T-helper 2 cell treated with Interferon-gamma antibody and Interleukin-4, amounts not matched to agents 100 ng/mL and 5 ng/mL, for 36 hours (primary cell): Measurements from ENCODE around the gene SPNS2. TPM values are rescaled to one million over a fixed set of nuclear protein-coding genes. Genes with fewer than 3 reads are reported as not detected.

Source experiments
- intact Hi-C: fragments of 100-400 bp; cut with micrococcal nuclease; formaldehyde crosslinking; loops from one replicate; pipeline ENCODE4 v1.15.1; 2023
- total RNA-seq: library from RNA; stranded (reverse); gene quantifications from 2 replicates; pipeline ENCODE4 v1.2.3, GENCODE V29; 2022

Gene SPNS2
- total RNA-seq, 1 donor from 2014 or later, result 0.36 TPM

DNA sequence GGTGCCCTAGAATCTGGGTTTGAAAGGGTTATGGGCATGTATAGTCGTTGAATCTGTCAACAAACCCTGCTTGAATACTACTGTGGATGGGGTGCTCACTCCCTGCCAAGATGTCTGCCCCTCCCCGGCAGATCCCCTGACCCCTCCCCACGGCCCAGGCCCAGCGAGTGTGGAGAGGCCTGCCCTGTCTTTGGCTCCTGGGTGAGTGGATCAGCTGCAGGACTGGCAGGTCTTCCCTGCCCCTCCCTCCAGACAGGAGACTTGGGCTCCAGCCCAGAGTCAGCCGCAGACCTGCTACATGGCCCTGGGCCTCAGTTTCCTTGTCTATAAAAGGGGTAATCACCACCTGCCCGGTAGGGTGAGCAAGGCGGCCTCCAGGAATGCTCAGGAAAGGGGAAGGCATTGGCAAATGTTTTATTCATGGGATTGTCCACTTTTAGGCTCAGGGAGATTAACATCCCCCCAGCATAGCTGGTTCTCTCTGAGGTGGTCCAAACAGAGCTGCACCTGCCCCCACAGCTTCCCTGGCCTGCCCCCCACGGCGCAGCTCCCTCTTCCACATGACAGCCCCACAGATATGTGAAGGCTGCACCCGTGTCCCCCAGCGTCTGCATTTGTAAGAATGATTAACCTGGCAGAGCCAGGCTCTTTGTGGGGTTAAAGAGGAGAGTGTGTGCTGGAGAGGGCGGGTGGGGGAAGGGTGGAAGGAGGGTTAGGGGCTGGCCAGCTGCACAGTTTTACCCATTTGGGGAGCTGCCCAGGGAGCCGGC lies 18.5 kb upstream of the SPNS2 start:
- intact Hi-C loops, result no loop called here

DNA sequence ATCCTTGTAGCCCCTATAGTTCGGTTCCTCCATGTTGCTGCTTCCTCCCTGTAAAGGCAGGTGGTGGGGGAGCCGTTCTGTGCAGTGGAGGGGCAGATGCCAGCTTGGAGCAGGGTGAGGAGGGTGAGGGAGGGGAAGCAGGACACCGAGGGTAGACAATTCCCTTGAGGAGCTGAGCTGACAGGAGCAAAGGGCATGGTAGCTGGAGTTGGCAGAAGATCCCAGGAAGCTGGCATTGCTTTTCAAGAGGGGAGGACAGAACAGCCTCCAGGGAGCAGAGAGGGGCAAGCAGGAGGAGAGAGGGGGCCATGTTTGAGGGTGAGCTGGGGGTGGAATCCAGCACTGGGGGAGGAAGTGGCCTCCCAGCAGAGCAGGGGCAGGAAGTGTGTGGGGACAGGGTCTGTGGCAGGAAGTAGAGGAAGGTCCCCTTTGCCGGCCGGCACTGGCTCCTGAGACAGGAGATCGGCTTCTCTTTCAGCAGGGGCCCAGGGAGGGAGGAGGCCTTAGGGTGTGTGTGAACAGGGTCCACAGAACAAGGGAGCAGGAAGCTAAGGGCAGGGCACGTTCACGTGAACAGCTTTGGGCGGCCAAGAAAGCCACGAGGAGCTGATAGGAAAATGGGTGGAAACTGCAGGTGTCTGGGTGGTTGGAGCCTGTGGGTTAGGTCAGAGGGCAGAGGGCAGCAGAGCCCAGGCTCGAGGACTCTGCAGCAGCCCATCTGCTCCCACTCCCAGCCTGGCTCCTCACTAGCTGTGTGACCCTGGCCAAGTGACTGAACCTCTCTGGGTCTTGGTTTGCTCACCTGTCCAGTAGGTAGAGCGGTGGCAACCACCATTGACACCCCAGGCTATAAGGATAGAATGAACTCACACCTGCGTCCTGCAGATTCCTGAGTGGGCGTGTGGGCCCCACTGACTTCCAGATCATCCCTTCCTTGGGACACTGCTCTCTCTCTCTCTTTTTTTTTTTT lies 17.5 kb upstream of the SPNS2 start:
- intact Hi-C loops, result no loop called here

- intact Hi-C loops, result no loop called here
Observed at GRCh38 chr17:4482338-4483011, 16.2 kb upstream of the SPNS2 start.

GRCh38 chr17:4483012-4483840 lies 15.5 kb upstream of the SPNS2 start:
- intact Hi-C loops, result no loop called here

GRCh38 chr17:4485676-4486646 lies 12.7 kb upstream of the SPNS2 start:
- intact Hi-C loops, result no loop called here

GRCh38 chr17:4487296-4487695 lies 11.4 kb upstream of the SPNS2 start:
- intact Hi-C loops, result no loop called here

DNA sequence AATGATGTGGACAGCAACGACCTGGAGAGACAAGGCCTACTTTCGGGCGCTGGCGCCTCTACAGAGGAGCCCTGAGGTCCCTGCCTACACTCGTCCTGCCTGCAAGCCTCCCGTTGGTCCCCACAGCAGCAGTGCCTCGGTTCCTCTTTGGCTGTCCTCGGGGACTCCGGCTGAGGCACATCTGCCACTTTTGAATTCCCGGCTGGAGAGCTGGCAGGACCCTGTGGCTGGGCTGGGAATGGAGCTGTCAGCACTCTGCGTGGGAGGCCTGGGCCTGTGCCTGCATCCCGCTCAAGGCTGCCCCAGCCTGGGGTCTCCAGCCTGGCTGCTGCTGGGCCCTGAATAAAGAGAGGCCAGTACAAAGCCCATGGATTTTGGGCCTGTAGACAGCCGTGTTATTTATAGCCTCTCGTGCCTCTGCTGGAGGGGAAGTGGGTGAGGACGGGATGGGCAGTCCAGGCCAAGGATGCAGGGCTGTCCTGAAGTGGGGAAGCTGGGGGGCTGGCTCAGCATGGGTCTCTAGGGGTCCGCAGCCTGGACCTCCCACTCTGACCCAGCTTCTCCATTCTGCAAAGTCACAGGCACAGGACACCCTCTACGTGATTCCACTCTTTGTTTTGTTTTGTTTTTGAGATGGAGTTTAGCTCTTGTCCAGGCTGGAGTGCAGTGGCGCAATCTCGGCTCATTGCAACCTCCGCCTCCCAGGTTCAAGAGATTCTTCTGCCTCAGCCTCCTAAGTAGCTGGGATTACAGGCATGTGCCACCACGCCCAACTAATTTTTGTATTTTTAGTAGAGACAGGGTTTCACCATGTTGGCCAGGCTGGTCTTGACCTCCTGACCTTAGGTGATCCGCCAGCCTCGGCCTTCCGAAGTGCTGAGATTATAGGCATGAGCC lies 10.6 kb upstream of the SPNS2 start:
- intact Hi-C loops, result no loop called here

DNA sequence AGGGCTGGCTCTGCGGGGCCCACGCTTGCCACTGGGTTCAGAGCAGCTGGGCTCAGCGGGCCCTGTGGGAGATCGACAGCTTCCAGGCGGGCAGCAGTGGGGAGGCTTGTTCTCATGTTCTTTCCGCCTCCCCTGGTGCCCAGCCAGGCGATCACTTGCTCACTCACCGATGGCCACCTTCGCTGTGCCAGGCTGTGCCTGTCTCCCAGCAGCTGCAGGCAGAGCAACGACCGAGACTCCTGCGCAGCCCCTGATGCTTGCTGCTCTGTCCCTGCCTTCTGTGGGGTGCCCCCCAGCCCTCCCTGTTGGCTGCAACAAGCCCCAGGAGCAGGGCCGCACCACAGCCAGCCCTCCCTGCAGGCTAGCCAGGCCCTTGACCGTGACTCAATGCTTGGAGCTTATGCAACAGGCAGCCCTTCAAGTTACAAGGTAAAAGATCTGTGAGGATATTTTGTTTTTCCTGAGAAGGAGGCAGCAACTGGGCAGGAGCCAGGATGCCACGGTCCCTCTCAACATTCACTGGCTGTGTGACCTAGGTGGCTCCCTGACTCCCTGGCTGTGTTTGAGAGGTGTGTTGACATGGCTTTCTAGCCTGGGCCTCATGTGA lies 9.6 kb upstream of the SPNS2 start:
- intact Hi-C loops, result no loop called here

GRCh38 chr17:4490109-4490591 lies 8.5 kb upstream of the SPNS2 start:
- intact Hi-C loops, result no loop called here

DNA sequence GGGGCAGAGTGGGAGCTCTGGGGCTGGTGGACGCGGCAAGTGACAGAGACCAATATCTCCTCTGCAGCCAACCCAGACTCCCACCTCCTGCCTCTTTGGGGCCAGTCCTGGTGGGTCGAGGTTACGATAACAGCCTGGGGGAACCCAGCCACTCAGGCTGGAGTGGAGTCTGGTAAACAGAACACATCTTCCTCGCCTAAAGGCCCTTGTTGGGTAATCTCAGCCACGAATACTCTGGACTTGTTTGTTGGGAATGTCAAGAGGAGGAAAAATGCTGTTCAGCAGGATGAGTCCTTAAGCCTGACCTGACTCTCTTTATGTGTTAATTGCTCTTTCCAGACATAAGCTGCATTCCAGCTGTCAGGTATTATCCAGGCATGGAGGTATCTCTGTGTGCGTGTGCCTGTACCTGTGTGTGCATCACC lies 8.0 kb upstream of the SPNS2 start:
- intact Hi-C loops, result no loop called here

DNA sequence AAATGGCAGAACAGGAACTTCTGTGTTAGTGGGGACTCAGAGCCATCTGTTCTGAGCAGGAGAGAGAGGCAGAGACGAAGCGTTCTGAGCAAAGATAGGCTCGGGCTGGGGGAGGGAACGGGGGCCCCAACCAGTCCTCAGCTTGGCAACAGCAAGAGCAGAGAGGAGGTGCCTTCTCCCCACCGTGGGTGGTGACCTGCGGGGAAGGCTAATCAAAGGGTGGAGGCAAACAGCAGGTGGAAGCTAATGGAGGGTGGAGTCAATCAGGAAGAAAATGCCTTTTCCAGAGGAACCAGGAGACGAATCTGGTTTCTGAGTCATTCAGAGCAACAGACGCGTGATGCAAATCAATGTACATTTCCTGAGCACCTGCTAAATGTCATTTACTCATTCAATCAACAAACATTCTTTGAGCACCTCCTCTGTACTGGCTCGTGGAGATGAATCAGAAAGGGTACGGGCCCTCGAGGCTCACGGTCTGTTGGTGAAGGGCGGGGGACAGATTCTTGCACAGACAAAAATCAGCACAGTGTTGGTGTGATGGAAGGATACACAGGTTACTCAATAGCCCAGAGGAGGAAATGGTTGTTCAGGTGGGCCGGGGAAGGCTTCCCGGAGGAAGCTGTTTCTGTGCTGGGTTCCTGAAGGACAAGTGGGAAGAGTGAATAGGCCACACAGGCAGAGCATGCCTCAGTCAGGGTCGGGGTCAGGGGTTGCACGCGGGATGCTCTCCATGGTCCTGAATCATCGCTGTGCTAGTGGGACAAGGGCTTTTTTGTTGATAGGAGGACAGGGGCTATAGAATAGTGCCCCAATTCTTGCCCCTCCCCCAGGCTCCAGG lies 5.7 kb upstream of the SPNS2 start:
- intact Hi-C loops, result no loop called here

GRCh38 chr17:4497101-4497824 lies 1.4 kb upstream of the SPNS2 start:
- intact Hi-C loops, result no loop called here

GRCh38 chr17:4499431-4500190 lies 930 bp downstream of the SPNS2 start:
- intact Hi-C loops, result loop anchor here (10.0 kb wide), 1 partner anchor 65 kb away; the partner anchor contains the start of gene SPNS3

DNA sequence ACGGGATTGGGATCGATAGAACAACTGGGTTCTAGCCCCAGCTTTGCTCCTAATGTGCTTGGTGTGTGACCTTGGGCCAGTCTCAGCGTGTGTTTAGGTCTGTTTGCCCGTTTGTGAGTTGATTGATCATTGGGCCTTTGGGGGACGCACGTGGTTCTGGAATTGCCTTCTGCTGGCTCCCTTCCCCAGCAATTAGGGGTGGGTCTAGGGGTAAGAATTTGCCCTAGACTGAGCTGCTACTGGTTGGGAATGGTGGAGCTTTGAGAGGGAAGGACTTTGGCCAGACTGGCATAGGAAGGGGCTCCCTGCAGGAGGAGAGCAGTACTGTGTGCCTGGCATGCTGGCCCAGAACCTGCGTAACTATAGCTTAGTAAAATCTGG lies 1.5 kb downstream of the SPNS2 start:
- intact Hi-C loops, result loop anchor here (10.0 kb wide), 1 partner anchor 65 kb away; the partner anchor contains the start of gene SPNS3

GRCh38 chr17:4501295-4501949 lies 2.7 kb downstream of the SPNS2 start:
- intact Hi-C loops, result loop anchor here (10.0 kb wide), 1 partner anchor 67 kb away; the partner anchor contains the start of gene SPNS3
